Coronary artery (tissue), 2 donors: Measurements from ENCODE around the gene COBL.

Source experiments
- DNase-seq: peaks from one replicate; pipeline ENCODE4 v3.0.0-alpha.2; 2017; ENCODE audit warnings: low spot score
- H3K27ac ChIP-seq, 2 donors: fragments of 200-600 bp; sonication (generic); one replicate each; pipeline ENCODE4 v1.5.1; 2016 to 2019
- H3K4me3 ChIP-seq: fragments of 200-600 bp; sonication (generic); 2 replicates; pipeline ENCODE4 v1.5.1; 2016; ENCODE audit warnings: mild to moderate bottlenecking, moderate library complexity
- TF ChIP-seq, protein P1 (sequence below): fragments of 200-600 bp; sonication (generic); IDR thresholded peaks from one replicate; pipeline ENCODE4 v1.5.1; 2019; ENCODE audit warnings: antibody characterized with exemption

COBL gene

DNA sequence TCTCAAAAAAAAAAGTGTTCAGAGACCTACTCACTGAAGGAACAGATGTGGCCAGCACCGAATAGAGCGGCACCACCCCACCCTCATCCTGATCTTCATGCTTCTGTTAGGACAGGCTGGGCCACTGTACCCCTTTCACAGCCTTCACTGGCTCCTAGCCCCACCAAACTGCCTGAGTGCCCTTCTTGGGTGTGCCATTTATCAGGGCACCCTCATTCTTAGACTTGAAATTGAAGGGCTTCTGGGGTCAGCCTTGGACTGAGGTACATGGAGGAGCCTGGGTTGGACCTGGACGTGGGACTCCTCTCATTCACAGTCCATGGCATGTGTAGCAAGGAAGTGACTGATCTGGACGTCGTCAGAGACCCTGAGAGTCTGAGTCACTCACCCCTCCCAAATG, 190.3 kb downstream of the COBL start:
- Histone ChIP-seq H3K4me3 (no peak overlapping the region), H3K27ac (no peak overlapping the region)
- DNase-seq, result no peak
- TF ChIP-seq, protein P1, sequence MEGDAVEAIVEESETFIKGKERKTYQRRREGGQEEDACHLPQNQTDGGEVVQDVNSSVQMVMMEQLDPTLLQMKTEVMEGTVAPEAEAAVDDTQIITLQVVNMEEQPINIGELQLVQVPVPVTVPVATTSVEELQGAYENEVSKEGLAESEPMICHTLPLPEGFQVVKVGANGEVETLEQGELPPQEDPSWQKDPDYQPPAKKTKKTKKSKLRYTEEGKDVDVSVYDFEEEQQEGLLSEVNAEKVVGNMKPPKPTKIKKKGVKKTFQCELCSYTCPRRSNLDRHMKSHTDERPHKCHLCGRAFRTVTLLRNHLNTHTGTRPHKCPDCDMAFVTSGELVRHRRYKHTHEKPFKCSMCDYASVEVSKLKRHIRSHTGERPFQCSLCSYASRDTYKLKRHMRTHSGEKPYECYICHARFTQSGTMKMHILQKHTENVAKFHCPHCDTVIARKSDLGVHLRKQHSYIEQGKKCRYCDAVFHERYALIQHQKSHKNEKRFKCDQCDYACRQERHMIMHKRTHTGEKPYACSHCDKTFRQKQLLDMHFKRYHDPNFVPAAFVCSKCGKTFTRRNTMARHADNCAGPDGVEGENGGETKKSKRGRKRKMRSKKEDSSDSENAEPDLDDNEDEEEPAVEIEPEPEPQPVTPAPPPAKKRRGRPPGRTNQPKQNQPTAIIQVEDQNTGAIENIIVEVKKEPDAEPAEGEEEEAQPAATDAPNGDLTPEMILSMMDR, result no peak

DNA sequence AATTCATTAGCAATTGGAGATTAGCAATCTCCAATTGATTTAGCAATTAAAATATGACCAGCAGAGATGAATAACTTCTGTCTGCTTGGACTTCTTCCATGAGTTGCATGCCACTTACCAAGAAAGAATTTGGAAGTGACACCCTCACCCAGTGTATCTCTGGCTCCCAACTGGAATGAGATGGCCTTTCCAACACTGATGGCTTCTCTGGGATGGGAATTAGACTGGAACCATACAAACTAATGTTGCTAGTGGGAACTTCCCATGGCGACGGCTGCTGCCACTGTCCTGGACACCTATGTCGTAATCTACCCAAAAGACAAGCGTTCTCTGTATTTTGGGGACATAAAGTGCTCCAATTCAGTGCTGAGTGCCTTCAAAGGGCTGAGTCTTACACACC, 192.3 kb downstream of the COBL start:
- TF ChIP-seq, protein P1, result no peak
- Histone ChIP-seq H3K4me3 (no peak overlapping the region), H3K27ac (no peak overlapping the region)
- no peak for DNase-seq

DNA sequence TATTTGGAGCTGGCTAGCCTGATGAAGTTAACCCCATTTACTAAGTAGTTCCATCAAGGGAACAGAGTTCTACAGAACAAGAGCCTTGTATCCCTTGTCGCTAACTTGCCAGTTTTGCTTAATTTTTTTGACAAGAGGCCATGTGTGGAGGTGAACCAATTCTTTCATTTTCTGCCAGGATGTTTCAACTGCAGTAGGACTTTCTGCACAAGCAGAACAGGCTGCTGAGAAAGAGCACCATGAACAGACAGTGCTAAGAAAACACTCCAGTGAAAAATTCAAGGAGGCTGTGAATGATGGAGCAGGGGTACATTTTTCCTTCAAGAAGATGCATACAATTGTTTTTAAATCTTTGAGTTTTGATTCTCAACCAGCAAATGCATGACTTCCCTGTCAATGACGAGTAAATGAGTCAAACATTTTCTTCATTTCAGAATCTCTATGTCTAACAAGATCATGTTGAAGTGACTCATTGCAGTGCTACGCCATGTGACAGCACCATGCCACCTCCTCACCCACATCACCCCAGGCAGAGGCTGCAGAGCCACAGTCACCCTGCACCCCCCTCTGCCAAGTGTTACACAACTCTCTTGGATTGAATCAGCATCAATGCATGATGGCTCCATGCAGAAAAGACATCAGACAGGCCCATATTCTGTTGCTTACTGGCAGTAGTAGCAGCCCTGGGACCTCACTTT, 193.1 kb downstream of the COBL start:
- TF ChIP-seq, protein P1, result no peak
- no peak for DNase-seq
- no peak overlapping the region for H3K27ac ChIP-seq
- H3K4me3 ChIP-seq, result no peak overlapping the region

DNA sequence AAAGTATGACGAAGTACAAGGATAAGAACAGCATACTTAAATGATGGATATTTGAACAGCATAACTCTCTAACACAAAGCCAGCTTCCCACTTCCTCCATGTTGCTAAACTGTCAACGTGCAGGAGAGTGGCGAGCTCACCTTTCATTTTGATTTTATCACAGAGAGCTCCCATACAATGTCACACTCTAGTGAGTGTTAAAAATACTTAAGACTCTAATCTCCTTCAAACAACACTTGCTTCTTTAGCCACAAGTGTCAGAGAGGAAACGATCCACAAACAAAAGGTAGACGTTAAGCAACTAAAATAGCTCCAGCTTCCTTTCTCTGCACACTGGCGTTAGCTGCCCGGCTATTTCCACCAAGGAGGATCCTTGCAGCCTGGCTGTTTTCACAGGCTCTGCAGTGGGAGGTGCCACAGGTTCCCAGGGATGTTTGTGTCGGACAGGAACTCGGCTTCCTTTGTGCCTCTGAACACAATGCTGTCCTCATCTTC, 194.6 kb downstream of the COBL start:
- TF ChIP-seq, protein P1, result no peak
- H3K4me3 ChIP-seq, result no peak overlapping the region
- DNase-seq, result no peak
- H3K27ac ChIP-seq, result peak overlapping the region in 1 of 2 donors; percentile 32

DNA sequence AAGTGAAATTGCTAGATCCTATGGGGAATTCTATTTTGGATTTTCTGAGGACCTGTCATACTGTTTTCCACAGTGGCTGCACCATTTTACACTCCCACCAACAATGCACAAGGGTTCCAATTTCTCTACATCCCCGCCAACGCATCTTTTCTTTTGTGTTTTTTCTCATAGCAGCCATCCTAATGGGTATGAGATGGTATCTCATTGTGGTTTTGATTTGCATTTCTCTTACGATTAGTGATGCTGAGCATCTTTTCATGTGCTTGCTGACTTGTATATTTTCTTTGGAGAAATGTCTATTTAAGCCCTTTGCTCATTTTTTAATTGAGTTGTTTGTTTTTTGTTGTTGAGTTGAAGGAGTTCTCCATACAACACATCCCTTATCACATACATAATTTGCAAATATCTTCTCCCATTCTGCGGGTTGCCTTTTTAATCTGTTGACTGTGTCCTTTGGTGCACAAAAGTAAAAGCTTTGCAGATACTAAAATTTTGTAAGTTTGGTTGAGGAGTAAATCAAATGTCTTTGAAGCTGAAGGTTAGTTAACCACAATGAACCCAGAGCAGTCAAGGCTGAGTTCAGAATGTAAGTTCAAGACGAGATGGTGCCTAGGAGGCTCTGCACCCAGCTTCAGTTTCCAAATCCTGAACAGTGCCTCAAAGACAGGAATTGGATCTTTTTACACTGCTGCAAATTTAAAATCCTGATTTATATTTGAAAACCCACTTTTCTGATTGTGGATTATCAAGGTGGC, 195.4 kb downstream of the COBL start:
- Histone ChIP-seq H3K4me3 (no peak overlapping the region), H3K27ac (peak overlapping the region in 1 of 2 donors; percentile 32)
- DNase-seq, result no peak
- TF ChIP-seq, protein P1, result no peak

DNA sequence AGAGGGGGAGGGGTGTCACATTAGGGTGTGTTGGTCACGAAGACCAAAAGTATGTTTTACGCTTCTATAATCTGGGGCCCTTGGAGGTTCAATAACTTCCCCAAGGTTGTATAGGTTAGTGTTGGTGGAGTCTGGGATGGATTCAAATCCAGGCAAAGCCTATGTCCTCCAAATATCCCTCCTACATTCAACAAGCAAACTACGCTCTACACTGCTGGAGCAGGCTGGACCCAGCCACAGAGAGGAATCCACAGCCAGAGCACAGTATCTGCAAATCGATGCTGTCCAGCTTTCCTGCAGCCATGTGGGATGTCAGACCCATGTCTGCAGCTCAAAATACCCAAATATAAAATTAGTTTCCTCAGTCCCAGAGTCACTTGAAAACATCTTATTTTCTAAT, 198.0 kb downstream of the COBL start:
- Histone ChIP-seq H3K27ac (no peak overlapping the region), H3K4me3 (no peak overlapping the region)
- TF ChIP-seq, protein P1, result no peak
- DNase-seq, result no peak
